ENCODE results near the gene CUBN.

- no peak for TF ChIP-seq CTCF (IDR thresholded peaks at IDR 0.05)
- TF ChIP-seq POLR2A (IDR thresholded peaks at IDR 0.05) = no peak
Measured at GRCh38 chr10:17174626-17175025, 45.0 kb upstream of the CUBN start.
